ENCODE results near the gene CELSR1.

CELSR1 gene

DNA sequence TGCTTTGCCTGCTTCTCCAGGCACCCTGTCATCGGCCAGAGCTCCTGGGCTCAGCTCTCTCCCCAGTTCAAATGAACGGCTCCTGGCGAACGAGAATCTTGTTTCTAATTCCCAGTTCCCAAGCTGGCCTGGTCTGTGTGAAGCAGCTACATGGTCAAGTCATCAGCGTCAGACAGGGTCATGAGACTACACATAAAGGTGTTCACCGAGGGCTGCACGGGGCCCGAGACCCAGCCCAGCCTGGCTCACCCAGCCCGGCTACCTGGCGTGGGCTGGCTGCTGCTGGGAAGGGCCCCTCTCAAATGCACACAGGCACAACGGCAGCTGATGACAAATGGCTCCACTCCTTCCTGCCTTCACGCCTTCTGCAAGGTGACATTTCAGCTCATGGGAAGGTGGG, 14.6 kb upstream of the CELSR1 start:
- no peak for DNase-seq

GRCh38 chr22:46551321-46551720, 13.9 kb upstream of the CELSR1 start:
- no peak for DNase-seq

- DNase-seq, result no peak
Observed at GRCh38 chr22:46549971-46550641, 12.7 kb upstream of the CELSR1 start.

GRCh38 chr22:46549563-46549840, 12.1 kb upstream of the CELSR1 start:
- DNase-seq, result no peak

GRCh38 chr22:46547883-46548244, 10.4 kb upstream of the CELSR1 start:
- DNase-seq, result no peak

DNA sequence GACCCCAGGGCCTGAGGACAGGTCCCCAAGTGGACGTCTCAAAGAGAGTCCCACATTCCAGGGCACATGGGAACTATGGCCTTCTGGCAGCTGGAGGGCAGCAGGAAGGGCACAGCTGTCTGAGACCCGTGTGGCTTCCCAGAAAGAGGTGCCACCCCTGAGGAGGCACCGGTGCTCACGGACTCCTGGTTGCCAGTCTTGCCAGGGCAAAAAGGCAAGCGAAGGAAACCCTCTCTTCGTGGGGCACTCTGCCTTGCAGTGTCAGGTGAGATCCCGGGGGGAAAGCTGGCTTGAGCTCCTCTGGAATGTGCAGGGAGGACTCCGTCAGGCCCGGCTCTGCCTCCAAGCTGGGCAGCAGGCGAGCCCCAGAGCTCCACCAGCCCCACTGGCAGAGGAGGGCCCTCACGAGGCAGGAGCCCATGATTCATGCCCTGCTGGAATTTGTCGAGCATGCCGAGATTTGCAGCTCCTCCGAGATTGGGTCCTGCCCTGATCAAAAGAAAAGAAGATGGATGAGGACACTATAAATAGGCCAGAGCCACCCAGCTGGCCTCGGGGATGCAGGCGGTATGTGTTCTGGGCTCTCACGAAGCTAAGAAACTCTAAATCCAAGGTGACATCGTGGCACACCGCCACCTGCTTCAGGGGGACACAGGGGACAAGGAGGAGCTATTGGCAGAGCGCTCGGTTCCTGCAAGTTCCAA, 9.9 kb upstream of the CELSR1 start:
- no peak for DNase-seq

DNA sequence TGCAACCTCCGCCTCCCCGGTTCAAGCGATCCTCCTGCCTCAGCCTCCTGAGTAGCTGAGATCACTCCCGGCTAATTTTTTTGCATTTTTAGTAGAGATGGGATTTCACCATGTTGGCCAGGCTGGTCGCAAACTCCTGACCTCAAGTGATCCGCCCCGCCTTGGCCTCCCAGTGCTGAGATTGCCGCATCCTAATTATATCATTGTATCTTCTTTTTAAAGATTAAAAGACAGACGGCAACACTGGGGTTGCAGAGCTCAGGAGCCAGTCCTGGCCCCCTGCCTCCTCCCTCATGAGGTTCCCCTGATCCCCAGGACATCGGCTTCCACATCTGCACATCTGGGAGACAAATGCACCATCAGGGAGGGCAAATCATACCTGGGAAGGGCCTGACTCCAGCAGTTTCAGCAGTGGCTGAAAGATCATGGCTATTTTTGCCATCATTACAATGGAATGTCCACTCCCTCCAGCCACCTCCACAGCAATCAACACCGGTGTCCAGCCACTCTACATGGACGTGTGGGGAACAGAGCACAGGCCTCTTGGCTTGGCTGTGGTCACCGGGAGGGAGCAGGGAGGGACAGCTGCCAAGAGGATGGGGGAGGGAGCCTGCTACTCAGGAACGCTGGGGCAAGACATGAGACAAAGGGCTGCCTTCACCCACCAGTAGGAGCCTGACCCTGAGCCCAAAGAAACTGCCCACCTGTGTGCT, 9.2 kb upstream of the CELSR1 start:
- no peak for DNase-seq

DNA sequence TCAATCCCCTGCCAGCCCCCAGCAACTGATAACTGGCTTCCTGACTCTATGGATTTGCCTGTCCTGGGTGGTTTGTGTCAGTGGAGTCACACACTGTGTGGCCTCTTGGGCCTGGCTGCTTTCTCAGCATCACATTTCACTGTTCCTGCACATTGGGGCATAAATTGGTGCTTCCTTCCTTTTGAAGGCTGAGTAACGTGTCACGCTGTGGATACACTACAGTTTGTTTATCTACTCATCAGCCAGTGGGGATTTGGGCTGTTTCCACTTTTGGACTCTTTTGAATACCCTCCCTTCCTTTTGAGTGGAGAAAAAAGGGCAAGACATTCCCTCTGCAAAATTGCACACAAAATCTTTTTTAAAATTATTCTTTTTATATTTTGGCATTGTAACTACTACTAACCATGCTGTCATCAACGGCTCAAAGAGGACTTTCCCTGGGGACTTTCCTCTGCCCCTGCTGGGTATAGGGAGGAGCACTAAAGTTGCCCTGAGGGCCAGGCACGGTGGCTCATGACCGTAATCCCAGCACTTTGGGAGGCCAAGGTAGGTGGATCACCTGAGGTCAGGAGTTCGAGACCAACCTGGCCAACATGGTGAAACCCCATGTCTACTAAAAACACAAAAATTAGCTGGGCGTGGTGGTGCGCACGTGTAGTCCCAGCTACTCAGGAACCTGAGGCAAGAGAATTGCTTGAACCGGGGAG, 7.8 kb upstream of the CELSR1 start:
- no peak for DNase-seq

GRCh38 chr22:46542011-46542985, 4.9 kb upstream of the CELSR1 start:
- no peak for DNase-seq

DNA sequence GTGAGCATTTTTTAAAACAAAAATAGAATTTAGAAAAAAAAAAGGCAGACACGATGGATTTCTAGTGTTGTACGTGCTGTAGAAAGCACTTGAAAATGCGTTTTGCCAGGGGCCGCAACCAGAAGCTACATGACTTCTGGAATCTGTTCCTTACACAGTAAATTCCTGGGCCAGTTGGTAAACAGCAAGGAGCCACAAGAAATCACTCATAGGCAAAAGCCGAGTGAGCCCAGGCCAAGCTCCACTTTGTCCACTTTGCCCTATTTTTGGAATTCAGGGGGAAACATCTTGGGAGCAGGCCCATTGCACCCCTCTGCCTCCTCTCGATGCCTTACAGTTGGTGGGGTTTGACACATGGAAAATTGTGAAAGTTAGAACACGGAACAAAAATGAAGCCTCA, 4.1 kb upstream of the CELSR1 start:
- no peak for DNase-seq

DNA sequence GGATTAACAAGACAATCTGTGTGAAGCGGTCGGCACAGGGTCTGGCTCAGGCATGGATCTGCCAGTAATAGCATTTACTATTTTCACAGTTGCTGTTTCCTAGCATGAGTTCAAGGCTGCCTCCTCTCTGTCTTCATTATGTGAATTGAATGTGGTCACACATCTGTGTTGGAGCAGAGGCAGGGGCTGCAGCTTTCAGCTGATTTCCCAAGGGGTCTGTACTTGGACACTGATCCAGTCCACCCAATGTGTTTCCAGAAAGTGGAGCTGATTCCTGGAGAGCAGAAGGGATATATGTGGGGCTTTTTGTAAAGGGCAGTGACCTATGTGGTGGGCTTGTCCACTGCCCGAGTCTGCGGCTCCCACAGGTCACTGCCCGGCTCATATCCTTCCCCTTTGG, 3.5 kb upstream of the CELSR1 start:
- no peak for DNase-seq

DNA sequence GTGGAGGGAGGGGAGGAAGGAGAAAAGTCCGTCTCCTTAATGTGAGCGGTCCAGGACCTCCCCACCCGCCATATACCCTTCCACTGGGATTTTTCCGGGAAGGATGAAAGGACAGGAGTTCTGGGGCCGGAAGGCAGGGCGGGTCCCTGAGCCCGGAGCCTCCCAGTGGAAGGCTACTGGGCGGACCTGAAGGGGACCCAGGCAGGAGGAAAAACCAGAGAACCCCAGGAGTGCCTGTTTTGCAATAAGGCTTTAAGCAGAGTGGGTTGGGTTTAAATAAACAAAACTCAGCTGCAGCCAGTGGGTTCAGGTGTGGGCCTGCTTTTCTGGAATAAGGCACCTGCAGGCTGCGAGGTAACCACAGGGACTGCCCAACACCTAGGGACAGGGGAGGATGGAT, 1.7 kb upstream of the CELSR1 start:
- no peak for DNase-seq

GRCh38 chr22:46538814-46539160, 1.4 kb upstream of the CELSR1 start:
- DNase-seq, result no peak

DNA sequence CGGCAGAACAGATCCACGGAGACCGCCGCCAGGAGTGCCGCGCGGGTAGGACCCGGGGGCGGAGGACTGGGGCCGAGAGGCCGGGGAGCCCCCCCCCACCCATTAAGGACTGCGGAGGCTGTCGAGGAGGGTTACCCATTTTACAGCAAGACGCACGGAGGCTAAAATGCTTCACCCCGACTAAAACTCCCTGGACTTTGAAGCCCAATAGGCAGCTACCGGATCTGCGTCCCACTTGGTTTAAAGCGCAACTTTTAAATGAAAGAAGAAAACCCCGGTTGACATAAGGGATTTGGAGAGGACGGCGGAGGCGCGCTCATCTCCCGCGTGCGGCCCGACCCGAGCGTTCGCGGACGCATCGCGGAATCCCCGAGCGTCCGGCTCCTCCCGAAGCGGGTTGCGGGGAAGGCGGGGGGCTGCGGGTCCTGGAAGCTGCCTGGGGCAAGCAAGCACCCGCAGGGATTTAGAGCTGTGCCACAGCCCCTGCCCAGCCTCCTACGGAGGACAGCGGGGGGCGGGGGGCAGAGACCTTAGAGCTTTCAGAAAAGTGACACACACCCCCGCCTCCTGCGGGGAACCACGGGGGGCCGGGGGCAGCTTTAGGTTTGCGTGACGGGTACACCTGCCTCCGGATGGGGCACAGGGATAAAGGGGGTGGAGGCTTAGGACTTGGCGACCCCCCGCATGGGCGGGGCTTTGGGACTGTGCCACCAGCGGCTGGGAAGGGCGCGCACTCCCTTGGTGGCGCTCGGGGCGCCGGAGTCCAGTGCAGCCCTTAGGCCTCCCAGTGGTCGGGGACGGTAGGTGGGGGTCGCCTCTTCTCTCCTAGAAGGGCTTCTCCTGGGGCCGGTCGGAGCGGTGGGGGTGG, 760 bp upstream of the CELSR1 start:
- DNase-seq, result no peak

GRCh38 chr22:46536537-46537224, 739 bp downstream of the CELSR1 start:
- DNase-seq, result no peak

DNA sequence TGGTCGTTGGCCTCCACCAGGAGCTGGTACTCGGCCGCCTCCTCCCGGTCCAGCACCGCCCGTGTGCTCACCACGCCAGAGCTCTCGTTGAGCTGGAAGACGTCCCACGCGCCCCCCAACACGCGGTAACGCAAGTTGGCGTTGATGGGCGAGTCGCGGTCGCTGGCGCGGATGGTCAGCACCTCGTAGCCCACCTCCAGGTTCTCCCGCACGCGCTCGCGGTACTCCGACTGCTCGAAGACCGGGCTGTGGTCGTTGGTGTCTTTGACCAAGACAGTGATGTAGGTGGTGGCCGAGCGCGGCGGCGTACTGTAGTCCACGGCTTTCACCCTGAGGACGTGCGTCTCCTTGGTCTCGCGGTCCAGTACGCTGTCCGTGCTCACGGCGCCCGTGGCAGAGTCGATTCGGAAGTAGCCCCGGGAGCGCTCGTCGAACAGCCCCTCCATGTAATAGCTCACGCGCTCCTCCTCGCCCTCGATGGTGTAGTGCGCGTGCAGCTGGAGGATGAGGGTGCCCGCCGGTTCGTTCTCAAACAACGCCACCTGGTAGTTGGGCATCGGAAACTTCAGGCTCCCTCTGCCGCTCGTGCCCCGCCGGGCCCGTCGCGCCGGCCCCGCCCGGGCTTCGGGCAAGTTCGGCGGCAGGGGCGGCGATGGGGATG, 1.4 kb downstream of the CELSR1 start:
- no peak for DNase-seq

- DNase-seq, result no peak
Observed at GRCh38 chr22:46534901-46535630, 2.4 kb downstream of the CELSR1 start.

DNA sequence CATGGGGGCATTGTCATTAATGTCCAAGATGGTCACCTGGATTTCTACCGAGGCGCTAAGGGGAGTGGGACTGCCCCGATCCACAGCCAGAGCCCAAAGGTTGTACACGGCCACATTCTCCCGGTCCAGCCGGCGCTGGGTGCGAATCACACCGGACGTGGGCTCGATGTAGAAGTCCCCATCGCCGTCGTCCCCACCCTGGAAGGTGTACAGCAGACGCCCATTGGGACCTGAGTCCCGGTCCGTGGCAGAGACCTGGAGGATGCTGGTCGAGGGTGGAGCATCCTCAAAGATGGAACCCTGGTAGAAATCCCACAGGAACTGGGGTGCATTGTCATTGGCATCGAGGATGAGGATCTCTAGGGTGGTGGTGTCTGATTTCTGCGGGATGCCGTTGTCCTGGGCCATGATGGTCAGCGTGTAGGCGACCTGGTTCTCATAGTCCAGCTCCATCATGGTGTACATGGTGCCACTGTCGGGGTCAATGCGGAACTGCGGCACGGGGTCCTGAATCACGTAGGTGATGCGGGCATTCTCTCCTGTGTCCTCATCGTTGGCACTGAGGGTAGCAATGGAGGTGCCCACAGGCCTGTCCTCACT, 3.1 kb downstream of the CELSR1 start:
- no peak for DNase-seq

GRCh38 chr22:46533070-46533833, 4.2 kb downstream of the CELSR1 start:
- no peak for DNase-seq

Data from NCI-H1092 (cell line).